CD8-positive, alpha-beta memory T cell (primary cell): ENCODE measurements around the gene GFM2. TPM values are rescaled to one million over a fixed set of nuclear protein-coding genes. Genes with fewer than 3 reads are reported as not detected.
A peak's percentile ranks its signal among the peaks of the same experiment; 100 is the strongest.
"Not testable (repeated sequence)": the region's sequence is repeated elsewhere in the genome, so short reads cannot be mapped to it uniquely, and the experiment has no call there.

Source experiments
- CTCF ChIA-PET: fragments of 350-600 bp; sonication (Branson Sonifier 250); formaldehyde crosslinking; loops from one replicate; lab custom pipeline; 2021; ENCODE audit warnings: antibody characterized with exemption; lab: Charles Lee
- POLR2A ChIA-PET: fragments of 350-600 bp; sonication (Branson Sonifier 250); formaldehyde crosslinking; loops from one replicate; lab custom pipeline; 2021; ENCODE audit warnings: antibody characterized with exemption; lab: Charles Lee
- DNase-seq, 5 donors: peaks; one replicate each; pipeline versions ENCODE4 v3.0.0 to v3.0.0-alpha.2; 2020 to 2022; ENCODE audit warnings: mixed read lengths in 1 of 5
- H3K27ac ChIP-seq: one replicate; pipeline ENCODE4 v1.7.0; 2013; ENCODE audit warnings: low read depth, mild to moderate bottlenecking, low read length, moderate library complexity
- H3K27me3 ChIP-seq: 2 replicates; pipeline ENCODE4 v1.7.0; 2013; ENCODE audit warnings: low read length, mild to moderate bottlenecking; ENCODE audit not compliant: insufficient read depth, poor library complexity, severe bottlenecking
- H3K36me3 ChIP-seq: 2 replicates; pipeline ENCODE4 v1.7.0; 2013; ENCODE audit warnings: mild to moderate bottlenecking, low read length, moderate library complexity; ENCODE audit not compliant: insufficient read depth
- H3K4me1 ChIP-seq: 2 replicates; pipeline ENCODE4 v1.7.0; 2013; ENCODE audit warnings: mild to moderate bottlenecking, low read length, moderate library complexity; ENCODE audit not compliant: insufficient read depth
- H3K4me3 ChIP-seq: 2 replicates; pipeline ENCODE4 v1.7.0; 2013; ENCODE audit warnings: mild to moderate bottlenecking, low read length
- H3K9me3 ChIP-seq: 2 replicates; pipeline ENCODE4 v1.7.0; 2013; ENCODE audit warnings: mild to moderate bottlenecking, low read length
- H3K27ac Mint-ChIP-seq, 8 donors: one replicate each; pipeline ENCODE4 v1.8.0; 2020 to 2021; ENCODE audit warnings: mixed read lengths in 8 of 8, mild to moderate bottlenecking in 6 of 8, inconsistent platforms in 3 of 8, moderate library complexity in 3 of 8
- H3K27me3 Mint-ChIP-seq, 2 donors: one replicate each; pipeline ENCODE4 v1.8.0; 2020 to 2021; ENCODE audit warnings: mixed read lengths in 2 of 2, mild to moderate bottlenecking in 1 of 2, moderate library complexity in 1 of 2
- H3K36me3 Mint-ChIP-seq, 3 donors: one replicate each; pipeline ENCODE4 v1.8.0; 2020 to 2021; ENCODE audit warnings: mixed read lengths in 3 of 3, inconsistent platforms in 1 of 3, mild to moderate bottlenecking in 1 of 3
- H3K4me1 Mint-ChIP-seq, 3 donors: one replicate each; pipeline ENCODE4 v1.8.0; 2020 to 2021; ENCODE audit warnings: mixed read lengths in 3 of 3, inconsistent platforms in 1 of 3, mild to moderate bottlenecking in 1 of 3
- H3K4me3 Mint-ChIP-seq, 7 donors: one replicate each; pipeline ENCODE4 v1.8.0; 2020 to 2021; ENCODE audit warnings: mixed read lengths in 7 of 7, mild to moderate bottlenecking in 6 of 7, moderate library complexity in 4 of 7, inconsistent platforms in 2 of 7
- H3K9me3 Mint-ChIP-seq, 5 donors: one replicate each; pipeline ENCODE4 v1.8.0; 2020 to 2022; ENCODE audit warnings: mixed read lengths in 5 of 5, mild to moderate bottlenecking in 3 of 5, moderate library complexity in 2 of 5, inconsistent platforms in 1 of 5
- polyA plus RNA-seq: library from polyadenylated mRNA; unstranded; fragments of 300-500 nt; fragmentation: Illumina TruSeq; gene quantifications from one replicate; pipeline ENCODE4 v1.2.3, GENCODE V29; 2021
- total RNA-seq, 2 experiments: library from RNA; stranded (reverse); gene quantifications; one replicate each; pipeline ENCODE4 v1.2.3, GENCODE V29; 2021

GFM2 gene
- total and polyA plus RNA-seq, 3 experiments from 2014 or later = 9.1 to 33.9 (median 33.2) TPM

DNA sequence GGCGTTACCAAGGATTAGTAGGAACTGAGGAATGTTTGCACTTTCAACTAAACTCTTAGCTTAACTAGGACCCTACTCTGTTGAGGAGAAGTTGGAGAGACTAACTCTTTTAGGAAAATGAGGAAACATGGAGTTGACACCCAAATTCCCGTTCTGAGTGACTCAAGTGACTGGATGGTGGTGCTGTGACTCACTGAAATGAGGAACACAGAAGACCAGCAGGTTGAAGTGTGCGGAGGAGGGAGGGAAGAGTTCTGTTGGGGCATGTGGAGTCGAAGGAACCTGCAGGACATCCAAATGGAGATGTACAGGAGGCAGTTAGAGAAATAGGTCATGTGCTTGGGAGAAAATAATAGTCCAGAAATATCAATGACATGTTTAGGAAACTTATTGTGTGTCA lies 73.7 kb downstream of the GFM2 start:
- Mint-ChIP-seq H3K4me3 (no peak overlapping the region), H3K9me3 (no peaks in the 10 kb centered on the region), H3K27ac (peak overlapping the region in 1 of 8 donors; percentile 67), H3K4me1 (peaks cover 0 to 17% (median 7%) of the 10 kb centered on the region in 3 donors), H3K27me3 (peaks cover 0 to 1% of the 10 kb centered on the region in 2 donors), H3K36me3 (peaks cover 3 to 70% (median 21%) of the 10 kb centered on the region in 3 donors)
- CTCF ChIA-PET = interaction anchor here (1.0 kb wide), 1 partner anchor 73 kb away, joined by 5 read pairs; the partner anchor contains the start of genes GFM2 and NSA2
- no peak for DNase-seq
- Histone ChIP-seq H3K27me3 (no peaks in the 10 kb centered on the region), H3K4me1 (no peaks in the 10 kb centered on the region), H3K36me3 (peaks cover 15% of the 10 kb centered on the region), H3K27ac (no peak overlapping the region), H3K4me3 (no peak overlapping the region), H3K9me3 (no peaks in the 10 kb centered on the region)
- POLR2A ChIA-PET = no interaction called here

DNA sequence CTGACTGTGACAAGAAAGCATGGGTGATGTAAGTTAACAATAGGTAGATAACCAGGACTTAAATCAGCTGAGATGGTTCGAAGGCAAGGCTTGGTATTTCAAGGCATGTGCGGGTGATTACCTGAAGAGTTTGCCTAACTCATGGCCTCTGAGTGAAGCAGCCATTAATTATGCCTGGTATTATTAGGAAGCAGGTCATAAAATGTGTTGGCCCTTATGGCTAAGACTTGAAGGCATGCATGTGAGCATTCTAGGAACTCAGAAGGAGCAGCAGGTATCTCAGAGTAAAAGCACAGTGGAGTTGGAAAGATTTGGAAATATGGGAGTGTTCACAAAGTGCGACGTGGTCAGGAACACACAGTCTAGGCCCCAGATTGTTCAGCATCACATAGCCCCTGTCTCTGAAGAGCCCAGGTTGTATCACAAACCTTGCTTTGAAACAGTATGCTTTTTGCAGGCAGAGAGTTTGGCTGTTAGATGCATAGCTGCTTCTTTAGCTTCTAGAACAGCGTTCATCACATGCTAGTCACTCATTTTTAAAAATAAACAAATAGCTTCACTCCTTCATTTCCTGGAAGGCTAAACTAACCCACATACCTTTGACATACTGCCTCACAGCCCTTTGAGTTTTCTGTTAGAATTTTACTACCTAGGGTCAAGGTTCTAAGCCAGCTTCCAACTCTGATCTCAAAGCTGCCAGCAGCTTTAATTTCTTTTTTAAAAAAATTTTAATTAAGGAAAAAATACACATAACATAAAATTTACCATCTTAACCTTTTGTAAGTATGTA lies 79.8 kb downstream of the GFM2 start:
- Mint-ChIP-seq H3K27me3 (no peaks in the 10 kb centered on the region), H3K27ac (peak overlapping the region in 7 of 8 donors; percentile 8 to 90 (median 64)), H3K9me3 (no peaks in the 10 kb centered on the region), H3K4me3 (peak overlapping the region; percentile 77 to 96 (median 86)), H3K4me1 (peaks cover 21 to 40% (median 34%) of the 10 kb centered on the region in 3 donors), H3K36me3 (peaks cover 0 to 30% (median 8%) of the 10 kb centered on the region in 3 donors)
- ChIA-PET CTCF (interaction anchor here (1.5 kb wide), 1 partner anchor 7 kb away, joined by 5 read pairs; no protein-coding TSS in a partner anchor), POLR2A (no interaction called here)
- H3K4me1 ChIP-seq = peaks cover 21% of the 10 kb centered on the region
- H3K36me3 ChIP-seq = peaks cover 3% of the 10 kb centered on the region
- H3K27ac ChIP-seq = no peak overlapping the region
- no peak overlapping the region for H3K4me3 ChIP-seq
- no peaks in the 10 kb centered on the region for H3K27me3 ChIP-seq
- H3K9me3 ChIP-seq = no peaks in the 10 kb centered on the region
- DNase-seq = no peak

DNA sequence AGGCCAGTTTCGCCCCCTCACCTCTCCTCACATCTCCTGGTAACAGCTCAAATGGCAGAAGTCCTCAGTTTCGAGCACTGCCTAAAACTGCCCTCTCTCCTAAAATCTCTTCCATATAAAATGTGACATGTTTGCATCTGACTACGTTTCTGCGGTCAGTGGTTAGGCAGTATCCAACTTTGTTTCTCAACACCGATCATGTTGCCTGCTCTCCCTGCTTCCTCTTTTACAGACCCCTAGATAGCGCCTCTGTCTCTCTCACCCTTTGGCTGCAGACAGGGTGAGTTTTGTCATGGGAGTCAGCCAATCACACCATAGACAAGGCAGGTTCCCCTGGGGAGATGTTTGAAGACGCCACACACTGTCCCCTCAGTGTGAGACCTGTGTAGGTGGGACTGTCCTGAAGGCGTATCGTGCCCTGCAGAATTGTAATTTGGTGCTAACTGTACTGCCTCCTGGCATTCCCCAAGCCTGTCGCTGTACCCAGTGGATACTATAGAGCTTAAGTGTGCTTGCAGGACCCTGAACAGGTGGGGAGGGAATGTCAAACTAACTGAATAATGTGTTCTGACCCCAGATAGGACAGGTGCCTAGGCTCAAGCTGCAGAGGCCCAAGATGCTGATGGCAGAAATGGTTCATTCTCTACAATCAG lies 80.8 kb downstream of the GFM2 start:
- peaks cover 3% of the 10 kb centered on the region for H3K36me3 ChIP-seq
- no peaks in the 10 kb centered on the region for H3K9me3 ChIP-seq
- Mint-ChIP-seq H3K9me3 (no peaks in the 10 kb centered on the region), H3K27me3 (no peaks in the 10 kb centered on the region), H3K4me1 (peaks cover 21 to 40% (median 34%) of the 10 kb centered on the region in 3 donors), H3K4me3 (peak overlapping the region; percentile 77 to 96 (median 86)), H3K27ac (peak overlapping the region; percentile 9 to 97 (median 88)), H3K36me3 (peaks cover 0 to 23% (median 8%) of the 10 kb centered on the region in 3 donors)
- CTCF ChIA-PET = interaction anchor here (1.5 kb wide), 1 partner anchor 8 kb away, joined by 5 read pairs; no protein-coding TSS in a partner anchor
- H3K4me3 ChIP-seq = peak overlapping the region; percentile 95
- H3K4me1 ChIP-seq = peaks cover 21% of the 10 kb centered on the region
- H3K27ac ChIP-seq = peak overlapping the region; percentile 79
- no peak for DNase-seq
- POLR2A ChIA-PET = no interaction called here
- no peaks in the 10 kb centered on the region for H3K27me3 ChIP-seq

DNA sequence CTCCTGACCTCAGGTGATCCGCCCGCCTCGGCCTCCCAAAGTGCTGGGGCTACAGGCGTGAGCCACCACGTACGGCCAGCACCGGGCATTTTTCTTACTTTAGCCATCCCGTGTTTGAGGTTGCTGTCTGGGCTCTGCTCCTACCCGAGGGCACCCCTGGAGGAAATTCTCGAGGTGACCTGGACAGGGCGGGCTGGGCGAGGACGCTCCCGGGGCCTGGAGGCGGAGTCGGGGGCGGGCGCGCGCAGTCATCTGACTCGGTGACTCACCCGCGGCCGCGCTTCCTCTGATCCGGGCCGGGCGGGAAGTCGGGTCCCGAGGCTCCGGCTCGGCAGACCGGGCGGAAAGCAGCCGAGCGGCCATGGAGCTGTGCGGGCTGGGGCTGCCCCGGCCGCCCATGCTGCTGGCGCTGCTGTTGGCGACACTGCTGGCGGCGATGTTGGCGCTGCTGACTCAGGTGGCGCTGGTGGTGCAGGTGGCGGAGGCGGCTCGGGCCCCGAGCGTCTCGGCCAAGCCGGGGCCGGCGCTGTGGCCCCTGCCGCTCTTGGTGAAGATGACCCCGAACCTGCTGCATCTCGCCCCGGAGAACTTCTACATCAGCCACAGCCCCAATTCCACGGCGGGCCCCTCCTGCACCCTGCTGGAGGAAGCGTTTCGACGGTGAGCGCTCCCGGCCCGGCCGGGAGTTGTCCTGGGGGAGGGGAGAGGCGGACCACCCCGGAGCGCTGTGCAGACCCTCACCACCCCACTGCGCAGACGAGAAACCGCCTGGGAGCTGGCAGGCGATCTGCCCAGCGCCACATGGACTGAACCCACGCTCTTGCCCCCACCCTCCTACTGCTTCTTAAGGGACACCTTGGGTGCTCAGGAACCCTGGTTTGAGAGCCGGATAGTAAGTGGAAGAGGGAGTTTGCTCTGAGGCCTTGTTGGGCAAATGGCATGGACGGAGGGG lies 81.7 kb downstream of the GFM2 start, which contains the start of gene HEXB:
TSS of gene HEXB (plus strand) at position 334 of the 952 bp plus-strand sequence. CDS start at position 362, 28 bp downstream.
- Histone ChIP-seq H3K4me1 (peaks cover 21% of the 10 kb centered on the region), H3K4me3 (peak within 1 kb of the TSS; percentile 95), H3K27me3 (no peaks in the 10 kb centered on the region), H3K36me3 (peaks cover 3% of the 10 kb centered on the region), H3K27ac (peak within 1 kb of the TSS; percentile 79), H3K9me3 (no peaks in the 10 kb centered on the region)
- Mint-ChIP-seq H3K36me3 (peaks cover 0 to 16% (median 7%) of the 10 kb centered on the region in 3 donors), H3K27me3 (no peaks in the 10 kb centered on the region), H3K4me1 (peaks cover 21 to 40% (median 34%) of the 10 kb centered on the region in 3 donors), H3K9me3 (no peaks in the 10 kb centered on the region), H3K27ac (peak within 1 kb of the TSS; percentile 67 to 97 (median 88)), H3K4me3 (peak within 1 kb of the TSS; percentile 77 to 96 (median 86))
- DNase-seq = peak; percentile 66 to 85 (median 77)
- ChIA-PET POLR2A (interaction anchor here (0.6 kb wide), 1 partner anchor 31 kb away, joined by 3 read pairs; no protein-coding TSS in a partner anchor), CTCF (interaction anchor here (1.4 to 1.5 kb wide), 2 partner anchors 9 to 12 kb away, joined by 4 to 5 read pairs; no protein-coding TSS in a partner anchor)

DNA sequence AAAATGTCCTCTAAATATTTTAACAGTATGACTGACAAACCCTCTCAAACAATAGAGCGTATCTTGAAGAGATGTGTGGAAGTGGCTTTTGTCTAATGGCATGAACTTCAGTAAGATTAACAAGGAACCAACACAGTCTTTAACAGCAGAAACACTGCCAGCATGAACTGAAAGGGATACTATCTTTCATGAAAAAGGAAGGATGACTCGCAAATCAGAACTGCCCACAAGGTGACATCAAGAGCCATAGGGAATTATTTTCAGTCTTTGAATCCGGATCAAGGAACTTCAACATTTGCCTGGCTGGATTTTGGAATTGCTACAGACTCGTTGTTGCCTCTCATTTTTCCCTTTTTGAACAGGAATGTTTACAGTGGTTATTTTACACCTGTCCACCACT lies 87.0 kb downstream of the GFM2 start:
- Mint-ChIP-seq H3K9me3 (no peaks in the 10 kb centered on the region), H3K27me3 (peaks cover 0 to 5% of the 10 kb centered on the region in 2 donors), H3K27ac (no peak overlapping the region), H3K4me3 (no peak overlapping the region), H3K4me1 (peaks cover 0 to 3% (median 2%) of the 10 kb centered on the region in 3 donors), H3K36me3 (no peaks in the 10 kb centered on the region)
- CTCF ChIA-PET = no interaction called here
- DNase-seq = no peak
- Histone ChIP-seq H3K27ac (no peak overlapping the region), H3K36me3 (no peaks in the 10 kb centered on the region), H3K4me1 (peaks cover 4% of the 10 kb centered on the region), H3K27me3 (no peaks in the 10 kb centered on the region), H3K4me3 (no peak overlapping the region), H3K9me3 (no peaks in the 10 kb centered on the region)
- POLR2A ChIA-PET = no interaction called here

DNA sequence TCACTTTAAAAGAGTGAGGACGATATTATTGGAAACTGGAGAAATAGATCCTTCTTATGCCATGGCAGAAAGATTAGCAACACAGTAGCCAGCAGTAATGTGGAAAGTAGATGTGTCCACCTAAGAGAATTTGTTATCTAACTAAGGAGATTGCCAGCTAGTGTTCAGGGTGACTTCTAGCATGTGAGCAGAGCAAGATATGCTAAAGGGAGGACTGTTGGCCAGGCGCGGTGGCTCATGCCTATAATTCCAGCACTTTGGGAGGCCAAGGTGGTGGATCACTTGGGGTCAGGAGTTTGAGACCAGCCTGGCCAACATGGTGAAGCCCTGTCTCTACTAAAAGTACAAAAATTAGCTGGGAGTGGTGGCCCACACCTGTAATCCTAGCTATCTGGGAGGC lies 87.6 kb downstream of the GFM2 start:
- POLR2A ChIA-PET, DNase-seq, H3K4me3 Mint-ChIP-seq, H3K9me3 Mint-ChIP-seq, H3K27me3 Mint-ChIP-seq, CTCF ChIA-PET, H3K27ac Mint-ChIP-seq, H3K36me3 Mint-ChIP-seq, H3K4me3 ChIP-seq, H3K4me1 Mint-ChIP-seq, H3K9me3 ChIP-seq, H3K27ac ChIP-seq, H3K27me3 ChIP-seq, H3K4me1 ChIP-seq, H3K36me3 ChIP-seq: not testable (repeated sequence)

DNA sequence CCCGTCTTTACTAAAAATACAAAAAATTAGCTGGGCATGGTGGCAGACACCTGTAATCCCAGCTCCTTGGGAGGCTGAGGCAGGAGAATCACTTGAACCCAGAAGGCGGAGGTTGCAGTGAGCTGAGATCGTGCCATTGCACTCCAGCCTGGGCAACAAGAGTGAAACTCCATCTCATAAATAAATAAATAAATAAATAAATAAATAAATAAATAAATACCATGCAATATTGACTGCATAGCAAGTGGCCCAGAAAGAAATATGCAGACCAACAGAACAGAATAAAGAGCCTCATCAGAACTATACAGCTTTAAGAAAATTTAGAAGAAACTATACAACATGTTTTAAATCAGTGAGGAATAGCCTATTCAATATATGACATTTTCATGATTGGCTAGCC lies 88.8 kb downstream of the GFM2 start:
- peaks cover 3 to 14% of the 10 kb centered on the region in 2 donors for H3K27me3 Mint-ChIP-seq
- POLR2A ChIA-PET, H3K27me3 ChIP-seq: not testable (repeated sequence)

More for the DNA sequence above, 88.8 kb downstream of the GFM2 start:
- H3K36me3 Mint-ChIP-seq, H3K4me1 ChIP-seq, DNase-seq, H3K27ac ChIP-seq, H3K36me3 ChIP-seq, H3K4me1 Mint-ChIP-seq, H3K4me3 Mint-ChIP-seq, H3K9me3 ChIP-seq, H3K27ac Mint-ChIP-seq, H3K4me3 ChIP-seq, H3K9me3 Mint-ChIP-seq, CTCF ChIA-PET: not testable (repeated sequence)
